Trophoblast cell (in vitro differentiated cells and primary cell): ENCODE measurements around the gene KCNG3.
"Not testable (repeated sequence)": the region's sequence is repeated elsewhere in the genome, so short reads cannot be mapped to it uniquely, and the experiment has no call there.

ENCODE experiments used
- DNase-seq, 2 donors: peaks; one replicate each; pipeline ENCODE4 v3.0.0-alpha.2; 2016
- H2AFZ ChIP-seq: 2 replicates; pipeline ENCODE4 v1.6.1; 2013; ENCODE audit warnings: low read length, moderate library complexity, mild to moderate bottlenecking; ENCODE audit not compliant: insufficient read depth, poor library complexity
- H2AK5ac ChIP-seq: 2 replicates; pipeline ENCODE4 v1.6.1; 2013; ENCODE audit warnings: mild to moderate bottlenecking, low read length
- H2BK120ac ChIP-seq: 2 replicates; pipeline ENCODE4 v1.6.1; 2013; ENCODE audit warnings: low read length, mild to moderate bottlenecking, moderate library complexity; ENCODE audit not compliant: insufficient read depth, poor library complexity
- H2BK12ac ChIP-seq: 2 replicates; pipeline ENCODE4 v1.6.1; 2013; ENCODE audit warnings: mild to moderate bottlenecking, low read length, moderate library complexity
- H2BK5ac ChIP-seq: 2 replicates; pipeline ENCODE4 v1.6.1; 2013; ENCODE audit warnings: low read length, low read depth, moderate library complexity, mild to moderate bottlenecking; ENCODE audit not compliant: poor library complexity
- H3K14ac ChIP-seq: 2 replicates; pipeline ENCODE4 v1.6.1; 2013; ENCODE audit warnings: mild to moderate bottlenecking, low read length
- H3K18ac ChIP-seq: 2 replicates; pipeline ENCODE4 v1.6.1; 2013; ENCODE audit warnings: mild to moderate bottlenecking, low read length
- H3K23ac ChIP-seq: 2 replicates; pipeline ENCODE4 v1.6.1; 2013; ENCODE audit warnings: low read length
- H3K27ac ChIP-seq: 2 replicates; pipeline ENCODE4 v1.5.1; 2013; ENCODE audit warnings: low read depth, mild to moderate bottlenecking, inconsistent platforms, low read length, moderate library complexity
- H3K27me3 ChIP-seq: 2 replicates; pipeline ENCODE4 v1.6.1; 2013; ENCODE audit warnings: inconsistent platforms, mild to moderate bottlenecking, low read length, moderate library complexity; ENCODE audit not compliant: insufficient read depth
- H3K36me3 ChIP-seq, 2 experiments: 1 replicate in 1 of 2; 2 replicates in 1 of 2; pipeline ENCODE4 v1.6.1; 2013; ENCODE audit warnings: low read length in 2 of 2, mild to moderate bottlenecking in 2 of 2, moderate library complexity in 1 of 2; ENCODE audit not compliant: insufficient read depth in 2 of 2, control insufficient read depth in 1 of 2
- H3K4ac ChIP-seq: 2 replicates; pipeline ENCODE4 v1.6.1; 2013; ENCODE audit warnings: low read depth, mild to moderate bottlenecking, low read length, moderate library complexity
- H3K4me1 ChIP-seq, 2 experiments: 1 replicate in 1 of 2; 2 replicates in 1 of 2; pipeline ENCODE4 v1.6.1; 2013; ENCODE audit warnings: low read length in 2 of 2, mild to moderate bottlenecking in 2 of 2, moderate library complexity in 1 of 2; ENCODE audit not compliant: insufficient read depth in 2 of 2, control insufficient read depth in 1 of 2
- H3K4me2 ChIP-seq: 2 replicates; pipeline ENCODE4 v1.6.1; 2013; ENCODE audit warnings: inconsistent platforms, mild to moderate bottlenecking, low read length, moderate library complexity
- H3K4me3 ChIP-seq: 2 replicates; pipeline ENCODE4 v1.5.1; 2013; ENCODE audit warnings: mild to moderate bottlenecking, low read depth, low read length, inconsistent platforms
- H3K79me1 ChIP-seq: one replicate; pipeline ENCODE4 v1.6.1; 2013; ENCODE audit warnings: low read length
- H3K79me2 ChIP-seq: 2 replicates; pipeline ENCODE4 v1.6.1; 2013; ENCODE audit warnings: low read length, mild to moderate bottlenecking; ENCODE audit not compliant: control insufficient read depth, insufficient read depth, poor library complexity
- H3K9ac ChIP-seq: 2 replicates; pipeline ENCODE4 v1.6.1; 2013; ENCODE audit warnings: mild to moderate bottlenecking, low read length
- H3K9me3 ChIP-seq: 2 replicates; pipeline ENCODE4 v1.6.1; 2013; ENCODE audit warnings: low read depth, mild to moderate bottlenecking, control low read depth, inconsistent platforms, low read length; ENCODE audit not compliant: insufficient read depth
- H4K12ac ChIP-seq: 2 replicates; pipeline ENCODE4 v1.6.1; 2013; ENCODE audit warnings: low read depth, mild to moderate bottlenecking, low read length, moderate library complexity
- H4K8ac ChIP-seq: 2 replicates; pipeline ENCODE4 v1.6.1; 2013; ENCODE audit warnings: low read depth, mild to moderate bottlenecking, low read length, moderate library complexity
- H4K91ac ChIP-seq: one replicate; pipeline ENCODE4 v1.6.1; 2013; ENCODE audit warnings: low read depth, mild to moderate bottlenecking, low read length, moderate library complexity
- WGBS: extraction: QIAGEN DNeasy Blood & Tissue Kit; methylation state at CpG from one replicate; pipeline ENCODE4 v1.1.7; 2013; ENCODE audit warnings: missing lambda C conversion rate; ENCODE audit not compliant: insufficient read length, insufficient coverage; ENCODE audit errors: extremely low coverage; 5-methylcytosine and 5-hydroxymethylcytosine counted together

KCNG3 gene

GRCh38 chr2:42407476-42407875 is 86.3 kb downstream of the KCNG3 start:
- Histone ChIP-seq H3K79me2 (no peaks in the 10 kb centered on the region), H3K4me1 (no peaks in the 10 kb centered on the region), H2BK120ac (no peak overlapping the region), H4K12ac (no peak overlapping the region), H4K8ac (no peak overlapping the region), H4K91ac (no peak overlapping the region), H3K14ac (no peak overlapping the region), H3K27ac (no peak overlapping the region), H2AFZ (no peak overlapping the region), H3K4ac (no peak overlapping the region), H2BK5ac (no peak overlapping the region), H3K4me3 (no peak overlapping the region), H3K4me2 (no peak overlapping the region), H2BK12ac (no peak overlapping the region), H3K36me3 (no peaks in the 10 kb centered on the region), H3K18ac (no peak overlapping the region), H3K79me1 (no peaks in the 10 kb centered on the region), H3K9me3 (peaks cover 12% of the 10 kb centered on the region), H2AK5ac (no peak overlapping the region), H3K23ac (no peak overlapping the region), H3K27me3 (no peaks in the 10 kb centered on the region), H3K9ac (no peak overlapping the region)
- no peak for DNase-seq
- WGBS = no CpG with 5 or more reads among the region's 6 CpGs

- Histone ChIP-seq H3K23ac (no peak overlapping the region), H3K9ac (no peak overlapping the region), H3K9me3 (peaks cover 12% of the 10 kb centered on the region), H4K91ac (no peak overlapping the region), H3K14ac (no peak overlapping the region), H3K36me3 (no peaks in the 10 kb centered on the region), H3K4me1 (no peaks in the 10 kb centered on the region), H2AK5ac (no peak overlapping the region), H2BK12ac (no peak overlapping the region), H2AFZ (no peak overlapping the region), H3K4me2 (no peak overlapping the region), H2BK5ac (no peak overlapping the region), H3K27me3 (no peaks in the 10 kb centered on the region), H3K27ac (no peak overlapping the region), H4K8ac (no peak overlapping the region), H4K12ac (no peak overlapping the region), H3K4me3 (no peak overlapping the region), H2BK120ac (no peak overlapping the region), H3K4ac (no peak overlapping the region), H3K18ac (no peak overlapping the region), H3K79me2 (no peaks in the 10 kb centered on the region), H3K79me1 (no peaks in the 10 kb centered on the region)
- no peak for DNase-seq
- no CpG with 5 or more reads among the region's 4 CpGs for WGBS
These were observed 89.1 kb downstream of the KCNG3 start for GRCh38 chr2:42404676-42405075.

- H2BK120ac ChIP-seq = no peak overlapping the region
- H3K9ac ChIP-seq = no peak overlapping the region
- no peaks in the 10 kb centered on the region for H3K79me2 ChIP-seq
- no peak overlapping the region for H4K91ac ChIP-seq
- H2AK5ac ChIP-seq = no peak overlapping the region
- H3K4me3 ChIP-seq = no peak overlapping the region
- H3K4me2 ChIP-seq = no peak overlapping the region
- H3K27ac ChIP-seq = no peak overlapping the region
- no peak overlapping the region for H2BK12ac ChIP-seq
- no peak overlapping the region for H4K8ac ChIP-seq
- no peaks in the 10 kb centered on the region for H3K4me1 ChIP-seq
- H2BK5ac ChIP-seq = no peak overlapping the region
- no peak overlapping the region for H3K18ac ChIP-seq
- no peak overlapping the region for H4K12ac ChIP-seq
- WGBS = no CpG with 5 or more reads among the region's 6 CpGs
- no peaks in the 10 kb centered on the region for H3K36me3 ChIP-seq
- H3K9me3 ChIP-seq = no peaks in the 10 kb centered on the region
- H3K79me1 ChIP-seq = no peaks in the 10 kb centered on the region
- no peak overlapping the region for H3K4ac ChIP-seq
- H3K23ac ChIP-seq = no peak overlapping the region
- H3K27me3 ChIP-seq = no peaks in the 10 kb centered on the region
- DNase-seq = no peak
- no peak overlapping the region for H3K14ac ChIP-seq
- H2AFZ ChIP-seq = no peak overlapping the region
These were observed 92.0 kb downstream of the KCNG3 start for GRCh38 chr2:42401773-42402172.

- not testable (repeated sequence) for H3K36me3 ChIP-seq, H3K18ac ChIP-seq, H3K4me1 ChIP-seq, H3K27me3 ChIP-seq, H3K4ac ChIP-seq, H2BK12ac ChIP-seq, DNase-seq, H3K9me3 ChIP-seq, H2AK5ac ChIP-seq, H3K14ac ChIP-seq, H2BK120ac ChIP-seq, H3K9ac ChIP-seq, H3K4me3 ChIP-seq, H3K79me2 ChIP-seq, H3K79me1 ChIP-seq, H3K23ac ChIP-seq, H4K91ac ChIP-seq, H4K8ac ChIP-seq, H3K4me2 ChIP-seq, H2BK5ac ChIP-seq, H4K12ac ChIP-seq, H2AFZ ChIP-seq, H3K27ac ChIP-seq
- WGBS = no CpG with 5 or more reads among the region's 11 CpGs
These were observed 95.7 kb downstream of the KCNG3 start for GRCh38 chr2:42398052-42398451.
